Activated CD4-positive, alpha-beta T cell treated with anti-CD3 and anti-CD28 coated beads for 48 hours (primary cell): ENCODE data around the gene CORIN.
"Not testable (repeated sequence)": the region's sequence is repeated elsewhere in the genome, so short reads cannot be mapped to it uniquely, and the experiment has no call there.

Source experiments
- DNase-seq: peaks from one replicate; pipeline ENCODE4 v3.0.0-alpha.2; 2020

CORIN gene

GRCh38 chr4:47553329-47554125 is 284.3 kb downstream of the CORIN start:
- DNase-seq: no peak

GRCh38 chr4:47551682-47552081 is 286.2 kb downstream of the CORIN start:
- no peak for DNase-seq

GRCh38 chr4:47550899-47551548 is 286.8 kb downstream of the CORIN start:
- DNase-seq: no peak

- DNase-seq: not testable (repeated sequence)
Observed at GRCh38 chr4:47550357-47550756, 287.5 kb downstream of the CORIN start.
